ENCODE measurements around the gene IPO11. TPM values are rescaled to one million over a fixed set of nuclear protein-coding genes. Genes with fewer than 3 reads are reported as not detected.
"Not testable (repeated sequence)": the region's sequence is repeated elsewhere in the genome, so short reads cannot be mapped to it uniquely, and the experiment has no call there.

Gene IPO11
- total RNA-seq, 1 experiment from 2014 or later: 23.0 TPM

GRCh38 chr5:62498961-62499360 is 86.4 kb downstream of the IPO11 start:
- in situ Hi-C loops (cut with HindIII; ENCODE audit: low pct_unique_long_range_greater_than_20kb, low sequenced_read_pairs): no loop called here
- DNase-seq (ENCODE audit: low read depth, low spot score): no peak

- in situ Hi-C loops (cut with HindIII; ENCODE audit: low pct_unique_long_range_greater_than_20kb, low sequenced_read_pairs): no loop called here
- no peak for DNase-seq (ENCODE audit: low read depth, low spot score)
Measured at GRCh38 chr5:62499756-62500155, 87.2 kb downstream of the IPO11 start.

- in situ Hi-C loops (cut with HindIII; ENCODE audit: low pct_unique_long_range_greater_than_20kb, low sequenced_read_pairs): no loop called here
- no peak for DNase-seq (ENCODE audit: low read depth, low spot score)
Measured at GRCh38 chr5:62502456-62503101, 90.0 kb downstream of the IPO11 start.

GRCh38 chr5:62504129-62504528 is 91.6 kb downstream of the IPO11 start:
- in situ Hi-C loops (cut with HindIII; ENCODE audit: low pct_unique_long_range_greater_than_20kb, low sequenced_read_pairs): no loop called here
- DNase-seq (ENCODE audit: low read depth, low spot score): no peak

GRCh38 chr5:62506659-62507460 is 94.3 kb downstream of the IPO11 start:
- DNase-seq (ENCODE audit: low read depth, low spot score): no peak
- in situ Hi-C loops (cut with HindIII; ENCODE audit: low pct_unique_long_range_greater_than_20kb, low sequenced_read_pairs): no loop called here

GRCh38 chr5:62508760-62509159 is 96.2 kb downstream of the IPO11 start:
- in situ Hi-C loops (cut with HindIII; ENCODE audit: low pct_unique_long_range_greater_than_20kb, low sequenced_read_pairs); DNase-seq (ENCODE audit: low read depth, low spot score): not testable (repeated sequence)

GRCh38 chr5:62509806-62510205 is 97.2 kb downstream of the IPO11 start:
- in situ Hi-C loops (cut with HindIII; ENCODE audit: low pct_unique_long_range_greater_than_20kb, low sequenced_read_pairs): no loop called here
- DNase-seq (ENCODE audit: low read depth, low spot score): no peak

GRCh38 chr5:62513085-62513484 is 100.5 kb downstream of the IPO11 start:
- in situ Hi-C loops (cut with HindIII; ENCODE audit: low pct_unique_long_range_greater_than_20kb, low sequenced_read_pairs); DNase-seq (ENCODE audit: low read depth, low spot score): not testable (repeated sequence)

- in situ Hi-C loops (cut with HindIII; ENCODE audit: low pct_unique_long_range_greater_than_20kb, low sequenced_read_pairs): no loop called here
- DNase-seq (ENCODE audit: low read depth, low spot score): no peak
Measured at GRCh38 chr5:62514510-62515119, 102.1 kb downstream of the IPO11 start.

- in situ Hi-C loops (cut with HindIII; ENCODE audit: low pct_unique_long_range_greater_than_20kb, low sequenced_read_pairs); DNase-seq (ENCODE audit: low read depth, low spot score): not testable (repeated sequence)
Measured at GRCh38 chr5:62520812-62521211, 108.2 kb downstream of the IPO11 start.

- in situ Hi-C loops (cut with HindIII; ENCODE audit: low pct_unique_long_range_greater_than_20kb, low sequenced_read_pairs): no loop called here
- no peak for DNase-seq (ENCODE audit: low read depth, low spot score)
Measured at GRCh38 chr5:62521319-62521718, 108.8 kb downstream of the IPO11 start.

- DNase-seq (ENCODE audit: low read depth, low spot score): no peak
- in situ Hi-C loops (cut with HindIII; ENCODE audit: low pct_unique_long_range_greater_than_20kb, low sequenced_read_pairs): no loop called here
Measured at GRCh38 chr5:62522811-62523210, 110.2 kb downstream of the IPO11 start.

GRCh38 chr5:62533597-62533996 is 121.0 kb downstream of the IPO11 start:
- in situ Hi-C loops (cut with HindIII; ENCODE audit: low pct_unique_long_range_greater_than_20kb, low sequenced_read_pairs): no loop called here
- no peak for DNase-seq (ENCODE audit: low read depth, low spot score)

- in situ Hi-C loops (cut with HindIII; ENCODE audit: low pct_unique_long_range_greater_than_20kb, low sequenced_read_pairs): no loop called here
- DNase-seq (ENCODE audit: low read depth, low spot score): no peak
Measured at GRCh38 chr5:62534461-62535236, 122.1 kb downstream of the IPO11 start.

GRCh38 chr5:62536232-62536631 is 123.7 kb downstream of the IPO11 start:
- no peak for DNase-seq (ENCODE audit: low read depth, low spot score)
- in situ Hi-C loops (cut with HindIII; ENCODE audit: low pct_unique_long_range_greater_than_20kb, low sequenced_read_pairs): no loop called here

- in situ Hi-C loops (cut with HindIII; ENCODE audit: low pct_unique_long_range_greater_than_20kb, low sequenced_read_pairs): no loop called here
- DNase-seq (ENCODE audit: low read depth, low spot score): no peak
Measured at GRCh38 chr5:62536783-62537182, 124.2 kb downstream of the IPO11 start.

GRCh38 chr5:62538017-62538942 is 125.7 kb downstream of the IPO11 start:
- in situ Hi-C loops (cut with HindIII; ENCODE audit: low pct_unique_long_range_greater_than_20kb, low sequenced_read_pairs): no loop called here
- no peak for DNase-seq (ENCODE audit: low read depth, low spot score)

Measured in SK-MEL-5 (cell line).